Liver (tissue), 2 donors: ENCODE measurements around the gene LDB2.

Experiments
- REST ChIP-seq: IDR thresholded peaks from 2 replicates; pipeline ENCODE4 v1.6.1; 2016; ENCODE audit warnings: antibody characterized with exemption, mild to moderate bottlenecking
- YY1 ChIP-seq: IDR thresholded peaks from 2 replicates; pipeline ENCODE4 v1.6.1; 2016; ENCODE audit warnings: antibody characterized with exemption, mild to moderate bottlenecking
- TF ChIP-seq, protein P1 (sequence below): fragments of 150-350 bp; IDR thresholded peaks from 2 replicates; pipeline ENCODE4 v1.5.1; 2017; ENCODE audit warnings: improper control_type of control experiment, low read depth, low read length; ENCODE audit not compliant: missing input control
- TF ChIP-seq, protein P2 (sequence below): IDR thresholded peaks from 2 replicates; pipeline ENCODE4 v1.6.1; 2016; ENCODE audit warnings: antibody characterized with exemption
- donor health status: healthy.

DNA sequence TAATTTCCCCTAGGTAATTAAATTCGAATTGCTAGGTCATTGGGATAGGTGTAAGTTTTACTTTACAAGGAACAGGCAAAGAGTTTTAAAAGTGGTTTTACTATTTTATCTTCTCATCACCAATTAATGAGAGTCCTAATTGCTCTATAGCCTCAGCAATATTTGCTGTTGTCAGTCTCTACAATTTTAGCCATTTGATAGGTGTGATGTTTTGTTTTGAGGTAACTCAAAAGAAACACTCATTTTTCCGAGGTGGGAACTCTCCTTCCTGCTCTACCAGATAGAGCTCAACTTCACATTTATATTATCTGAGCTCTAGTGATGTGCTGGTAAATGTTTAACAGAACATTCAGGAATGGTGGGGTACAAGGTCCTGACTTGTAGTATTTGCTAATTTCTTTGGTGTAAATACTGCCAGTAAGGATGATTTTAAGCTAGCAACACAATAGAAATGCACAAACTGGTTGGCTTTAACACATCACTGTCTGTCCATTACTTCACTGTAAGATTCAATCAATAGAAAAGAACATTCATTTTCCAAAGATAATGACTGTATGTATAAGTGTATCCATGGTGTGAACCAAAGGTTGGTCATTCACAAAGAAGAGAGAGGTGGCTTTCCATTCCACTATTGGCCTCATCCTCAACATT is 62.7 kb downstream of the LDB2 start:
- TF ChIP-seq, protein P1, sequence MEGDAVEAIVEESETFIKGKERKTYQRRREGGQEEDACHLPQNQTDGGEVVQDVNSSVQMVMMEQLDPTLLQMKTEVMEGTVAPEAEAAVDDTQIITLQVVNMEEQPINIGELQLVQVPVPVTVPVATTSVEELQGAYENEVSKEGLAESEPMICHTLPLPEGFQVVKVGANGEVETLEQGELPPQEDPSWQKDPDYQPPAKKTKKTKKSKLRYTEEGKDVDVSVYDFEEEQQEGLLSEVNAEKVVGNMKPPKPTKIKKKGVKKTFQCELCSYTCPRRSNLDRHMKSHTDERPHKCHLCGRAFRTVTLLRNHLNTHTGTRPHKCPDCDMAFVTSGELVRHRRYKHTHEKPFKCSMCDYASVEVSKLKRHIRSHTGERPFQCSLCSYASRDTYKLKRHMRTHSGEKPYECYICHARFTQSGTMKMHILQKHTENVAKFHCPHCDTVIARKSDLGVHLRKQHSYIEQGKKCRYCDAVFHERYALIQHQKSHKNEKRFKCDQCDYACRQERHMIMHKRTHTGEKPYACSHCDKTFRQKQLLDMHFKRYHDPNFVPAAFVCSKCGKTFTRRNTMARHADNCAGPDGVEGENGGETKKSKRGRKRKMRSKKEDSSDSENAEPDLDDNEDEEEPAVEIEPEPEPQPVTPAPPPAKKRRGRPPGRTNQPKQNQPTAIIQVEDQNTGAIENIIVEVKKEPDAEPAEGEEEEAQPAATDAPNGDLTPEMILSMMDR: no peak
- TF ChIP-seq REST: peak; percentile 77
- peak; percentile 61 for TF ChIP-seq YY1
- TF ChIP-seq, protein P2, sequence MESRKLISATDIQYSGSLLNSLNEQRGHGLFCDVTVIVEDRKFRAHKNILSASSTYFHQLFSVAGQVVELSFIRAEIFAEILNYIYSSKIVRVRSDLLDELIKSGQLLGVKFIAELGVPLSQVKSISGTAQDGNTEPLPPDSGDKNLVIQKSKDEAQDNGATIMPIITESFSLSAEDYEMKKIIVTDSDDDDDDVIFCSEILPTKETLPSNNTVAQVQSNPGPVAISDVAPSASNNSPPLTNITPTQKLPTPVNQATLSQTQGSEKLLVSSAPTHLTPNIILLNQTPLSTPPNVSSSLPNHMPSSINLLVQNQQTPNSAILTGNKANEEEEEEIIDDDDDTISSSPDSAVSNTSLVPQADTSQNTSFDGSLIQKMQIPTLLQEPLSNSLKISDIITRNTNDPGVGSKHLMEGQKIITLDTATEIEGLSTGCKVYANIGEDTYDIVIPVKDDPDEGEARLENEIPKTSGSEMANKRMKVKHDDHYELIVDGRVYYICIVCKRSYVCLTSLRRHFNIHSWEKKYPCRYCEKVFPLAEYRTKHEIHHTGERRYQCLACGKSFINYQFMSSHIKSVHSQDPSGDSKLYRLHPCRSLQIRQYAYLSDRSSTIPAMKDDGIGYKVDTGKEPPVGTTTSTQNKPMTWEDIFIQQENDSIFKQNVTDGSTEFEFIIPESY: peak; percentile 45
